GM20000 (cell line): ENCODE measurements around the gene TXNDC16.

ENCODE experiments used
- DNase-seq: peaks from one replicate; pipeline ENCODE4 v3.0.0; 2012; ENCODE audit warnings: low spot score
- TF ChIP-seq, protein P1 (sequence below): IDR thresholded peaks from 2 replicates; pipeline ENCODE4 v1.5.1; 2012; ENCODE audit warnings: mild to moderate bottlenecking, control low read depth; ENCODE audit errors: extremely low read depth, missing control alignments

The TXNDC16 gene, protein sequence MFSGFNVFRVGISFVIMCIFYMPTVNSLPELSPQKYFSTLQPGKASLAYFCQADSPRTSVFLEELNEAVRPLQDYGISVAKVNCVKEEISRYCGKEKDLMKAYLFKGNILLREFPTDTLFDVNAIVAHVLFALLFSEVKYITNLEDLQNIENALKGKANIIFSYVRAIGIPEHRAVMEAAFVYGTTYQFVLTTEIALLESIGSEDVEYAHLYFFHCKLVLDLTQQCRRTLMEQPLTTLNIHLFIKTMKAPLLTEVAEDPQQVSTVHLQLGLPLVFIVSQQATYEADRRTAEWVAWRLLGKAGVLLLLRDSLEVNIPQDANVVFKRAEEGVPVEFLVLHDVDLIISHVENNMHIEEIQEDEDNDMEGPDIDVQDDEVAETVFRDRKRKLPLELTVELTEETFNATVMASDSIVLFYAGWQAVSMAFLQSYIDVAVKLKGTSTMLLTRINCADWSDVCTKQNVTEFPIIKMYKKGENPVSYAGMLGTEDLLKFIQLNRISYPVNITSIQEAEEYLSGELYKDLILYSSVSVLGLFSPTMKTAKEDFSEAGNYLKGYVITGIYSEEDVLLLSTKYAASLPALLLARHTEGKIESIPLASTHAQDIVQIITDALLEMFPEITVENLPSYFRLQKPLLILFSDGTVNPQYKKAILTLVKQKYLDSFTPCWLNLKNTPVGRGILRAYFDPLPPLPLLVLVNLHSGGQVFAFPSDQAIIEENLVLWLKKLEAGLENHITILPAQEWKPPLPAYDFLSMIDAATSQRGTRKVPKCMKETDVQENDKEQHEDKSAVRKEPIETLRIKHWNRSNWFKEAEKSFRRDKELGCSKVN

DNA sequence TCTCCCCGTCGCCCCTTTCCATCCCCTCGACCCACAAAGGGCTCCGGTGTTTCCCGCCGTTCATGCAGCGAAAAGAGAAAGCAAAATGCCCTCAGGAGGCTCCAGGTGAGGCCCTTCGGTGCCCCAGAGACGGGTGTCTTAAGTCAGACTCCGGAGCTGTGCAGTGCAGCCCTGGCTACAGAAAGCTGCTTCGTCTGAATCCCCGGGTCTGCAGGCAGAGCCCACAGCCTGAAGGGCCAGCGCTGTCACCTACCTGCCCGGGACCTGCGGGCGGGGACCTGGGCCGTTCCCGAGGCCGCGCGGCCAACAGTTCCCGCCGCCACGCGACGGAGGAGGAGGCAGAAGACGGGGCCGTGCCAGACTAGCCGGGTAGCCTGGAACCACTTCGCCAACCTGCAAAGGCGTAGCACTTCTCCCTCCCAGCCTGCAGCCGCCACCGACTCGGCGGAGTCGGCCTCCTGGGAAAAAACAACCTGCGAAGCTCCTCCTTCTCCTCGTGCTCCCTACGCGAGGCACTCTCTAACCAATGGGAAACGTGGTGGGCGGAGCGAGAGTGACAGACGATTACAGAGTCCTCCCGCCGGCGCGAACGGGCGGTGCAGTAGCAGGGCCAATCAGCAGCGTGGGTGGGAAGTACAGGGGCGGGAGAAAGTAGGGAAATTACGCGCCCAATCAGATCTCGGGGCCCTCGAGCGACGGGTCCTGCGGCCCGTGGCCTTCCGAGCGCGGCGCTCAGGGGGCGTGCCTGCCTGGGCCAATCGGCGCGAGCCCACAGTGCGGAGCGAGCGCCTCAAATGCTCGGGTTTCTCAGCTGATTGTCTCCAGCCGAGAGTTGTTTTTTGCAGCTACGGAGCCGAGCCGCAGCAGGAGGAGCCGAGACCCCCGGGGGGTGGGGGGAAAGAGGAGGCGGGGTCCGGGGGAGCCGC, at the start of gene TXNDC16, which contains the start of gene GPR137C:
Gene TXNDC16, minus strand, starts transcription at position 443 of the 926 bp plus-strand sequence. CDS start 8,948 bp downstream, outside the sequence.
Gene GPR137C, plus strand, starts transcription at position 774 of the 926 bp plus-strand sequence. CDS start 312 bp downstream, outside the sequence.
- TF ChIP-seq, protein P1, sequence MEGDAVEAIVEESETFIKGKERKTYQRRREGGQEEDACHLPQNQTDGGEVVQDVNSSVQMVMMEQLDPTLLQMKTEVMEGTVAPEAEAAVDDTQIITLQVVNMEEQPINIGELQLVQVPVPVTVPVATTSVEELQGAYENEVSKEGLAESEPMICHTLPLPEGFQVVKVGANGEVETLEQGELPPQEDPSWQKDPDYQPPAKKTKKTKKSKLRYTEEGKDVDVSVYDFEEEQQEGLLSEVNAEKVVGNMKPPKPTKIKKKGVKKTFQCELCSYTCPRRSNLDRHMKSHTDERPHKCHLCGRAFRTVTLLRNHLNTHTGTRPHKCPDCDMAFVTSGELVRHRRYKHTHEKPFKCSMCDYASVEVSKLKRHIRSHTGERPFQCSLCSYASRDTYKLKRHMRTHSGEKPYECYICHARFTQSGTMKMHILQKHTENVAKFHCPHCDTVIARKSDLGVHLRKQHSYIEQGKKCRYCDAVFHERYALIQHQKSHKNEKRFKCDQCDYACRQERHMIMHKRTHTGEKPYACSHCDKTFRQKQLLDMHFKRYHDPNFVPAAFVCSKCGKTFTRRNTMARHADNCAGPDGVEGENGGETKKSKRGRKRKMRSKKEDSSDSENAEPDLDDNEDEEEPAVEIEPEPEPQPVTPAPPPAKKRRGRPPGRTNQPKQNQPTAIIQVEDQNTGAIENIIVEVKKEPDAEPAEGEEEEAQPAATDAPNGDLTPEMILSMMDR, result no peak
- peak; percentile 98 for DNase-seq

DNA sequence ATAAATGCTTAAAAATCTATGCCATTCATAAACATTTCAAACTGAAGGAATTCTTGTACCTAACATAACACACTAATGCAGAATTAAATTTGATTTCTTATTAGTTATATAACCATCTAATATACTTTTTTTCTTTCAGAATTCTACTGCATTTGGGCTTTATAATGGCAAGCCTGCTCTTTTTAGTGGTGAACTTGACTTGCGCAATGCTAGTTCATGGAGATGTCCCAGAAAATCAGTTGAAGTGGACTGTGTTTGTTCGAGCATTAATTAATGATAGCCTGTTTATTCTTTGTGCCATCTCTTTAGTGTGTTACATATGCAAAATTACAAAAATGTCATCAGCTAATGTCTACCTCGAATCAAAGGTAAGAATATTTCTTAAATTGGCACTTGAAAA, 47.7 kb upstream of the TXNDC16 start:
- TF ChIP-seq, protein P1, result no peak
- DNase-seq, result no peak

DNA sequence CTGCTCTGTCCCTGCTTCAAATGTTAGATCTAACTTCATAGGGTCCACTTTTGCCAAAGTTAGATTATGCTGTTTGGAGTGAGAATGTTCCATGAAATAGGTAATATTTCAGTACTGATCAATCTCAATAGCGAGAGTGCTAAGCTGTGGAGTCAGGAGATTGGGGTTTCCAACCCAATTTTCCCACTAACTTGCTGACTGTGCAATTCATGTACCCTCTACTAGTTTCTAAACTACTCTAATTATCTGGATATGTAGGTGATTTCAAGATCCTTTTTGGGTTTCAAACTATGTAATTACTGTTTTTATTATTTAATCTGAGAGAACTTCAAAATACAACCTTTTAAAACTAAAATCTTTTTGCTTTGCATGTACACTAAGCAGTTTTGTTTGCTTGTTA, 46.3 kb upstream of the TXNDC16 start:
- no peak for DNase-seq
- TF ChIP-seq, protein P1, result no peak

DNA sequence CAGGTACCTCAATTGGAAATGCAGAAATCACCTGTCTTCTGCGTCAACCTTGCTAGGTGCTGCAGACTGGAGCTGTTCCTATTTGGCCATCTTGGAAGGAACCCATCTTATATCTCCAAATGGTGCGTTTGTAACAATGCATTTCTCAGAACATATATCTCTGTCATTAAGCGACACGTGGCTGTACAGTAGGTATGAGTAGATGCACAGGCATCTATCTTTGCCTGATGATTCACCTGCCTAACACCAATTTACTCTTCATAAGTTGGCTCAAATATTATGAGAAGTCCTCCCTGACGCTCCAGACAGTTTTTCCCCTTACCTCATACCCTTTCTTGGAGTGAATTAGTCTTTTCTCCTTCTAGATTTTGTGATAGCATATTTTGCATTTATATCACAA, 44.6 kb upstream of the TXNDC16 start:
- DNase-seq, result no peak
- TF ChIP-seq, protein P1, result no peak

DNA sequence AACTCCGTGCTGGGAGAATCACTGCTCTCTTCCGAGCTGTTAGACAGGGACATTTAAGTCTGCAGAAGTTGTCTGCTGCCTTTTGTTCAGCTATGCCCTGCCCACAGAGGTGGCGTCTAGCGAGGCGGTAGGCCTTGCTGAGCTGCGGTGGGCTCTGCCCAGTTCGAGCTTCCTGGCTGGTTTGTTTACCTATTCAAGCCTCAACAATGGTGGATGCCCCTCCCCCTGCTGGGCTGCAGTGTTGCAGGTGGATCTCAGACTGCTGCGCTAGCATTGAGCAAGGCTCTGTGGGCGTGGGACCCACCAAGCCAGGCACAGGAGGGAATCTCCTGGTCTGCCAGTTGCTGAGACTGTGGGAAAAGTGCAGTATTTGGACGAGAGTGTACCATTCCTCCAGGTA, 44.0 kb upstream of the TXNDC16 start:
- TF ChIP-seq, protein P1, result no peak
- no peak for DNase-seq

DNA sequence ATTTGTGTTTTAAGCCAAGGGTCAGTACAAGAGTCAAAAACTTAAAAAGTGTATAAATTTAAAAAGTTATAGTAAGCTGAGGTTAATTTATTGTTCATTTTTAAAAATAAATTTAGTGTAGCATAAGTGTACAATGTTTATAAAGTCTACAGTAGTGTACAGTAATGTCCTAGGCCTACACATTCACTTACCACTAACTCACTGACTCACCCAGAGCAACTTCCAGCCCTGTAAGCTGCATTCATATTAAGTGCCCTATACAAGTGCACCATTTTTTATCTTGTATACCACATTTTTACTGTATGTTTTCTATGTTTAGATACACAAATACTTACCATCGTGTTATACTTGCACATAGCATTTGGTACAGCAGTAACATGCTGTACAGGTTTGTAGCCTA, 38.0 kb upstream of the TXNDC16 start:
- TF ChIP-seq, protein P1, result no peak

More for the DNA sequence above, 38.0 kb upstream of the TXNDC16 start:
- no peak for DNase-seq
